ENCODE data around the gene EPG5.

- TF ChIP-seq CTCF (IDR thresholded peaks at IDR 0.05 in 4 of 5, conservative IDR thresholded peaks at IDR 0.05 in 1 of 5) (no peak), POLR2A (IDR thresholded peaks at IDR 0.05) (no peak)
Measured at GRCh38 chr18:45859334-45859733, 107.8 kb downstream of the EPG5 start.
